SHP77 (cell line): Measurements from ENCODE around the gene GUCY2D.
"Not testable (repeated sequence)": the region's sequence is repeated elsewhere in the genome, so short reads cannot be mapped to it uniquely, and the experiment has no call there.

Experiments used
- DNase-seq, 2 experiments: peaks; one replicate each; lab custom pipeline; 2025; lab: John Stamatoyannopoulos, UW

GUCY2D gene

GRCh38 chr17:8044819-8045810 is 42.7 kb downstream of the GUCY2D start:
- DNase-seq: peak in 1 of 2 experiments; percentile 16

- DNase-seq: no peak
These were observed 44.0 kb downstream of the GUCY2D start for GRCh38 chr17:8046306-8046928.

- DNase-seq: no peak
These were observed 44.7 kb downstream of the GUCY2D start for GRCh38 chr17:8046929-8047768.

- DNase-seq: no peak
These were observed 45.3 kb downstream of the GUCY2D start for GRCh38 chr17:8047769-8048110.

- no peak for DNase-seq
These were observed 45.8 kb downstream of the GUCY2D start for GRCh38 chr17:8048236-8048635.

- no peak for DNase-seq
These were observed 46.3 kb downstream of the GUCY2D start for GRCh38 chr17:8048736-8049135.

GRCh38 chr17:8051831-8052230 is 49.4 kb downstream of the GUCY2D start:
- no peak for DNase-seq

- no peak for DNase-seq
These were observed 50.1 kb downstream of the GUCY2D start for GRCh38 chr17:8052256-8053252.

- no peak for DNase-seq
These were observed 51.2 kb downstream of the GUCY2D start for GRCh38 chr17:8053600-8053999.

- no peak for DNase-seq
These were observed 53.4 kb downstream of the GUCY2D start for GRCh38 chr17:8055851-8056231.

GRCh38 chr17:8056232-8056975 is 54.0 kb downstream of the GUCY2D start:
- peak in 1 of 2 experiments; percentile 20 for DNase-seq

- no peak for DNase-seq
These were observed 54.7 kb downstream of the GUCY2D start for GRCh38 chr17:8056976-8057625.

GRCh38 chr17:8057691-8058114 is 55.3 kb downstream of the GUCY2D start:
- DNase-seq: peak; percentile 90 to 95

GRCh38 chr17:8059131-8059530 is 56.7 kb downstream of the GUCY2D start:
- DNase-seq: peak; percentile 49 to 58

- peak; percentile 84 to 94 for DNase-seq
These were observed 57.9 kb downstream of the GUCY2D start for GRCh38 chr17:8060274-8060673.

GRCh38 chr17:8061851-8062250 is 59.4 kb downstream of the GUCY2D start:
- not testable (repeated sequence) for DNase-seq

GRCh38 chr17:8062435-8062806 is 60.0 kb downstream of the GUCY2D start:
- DNase-seq: no peak

- no peak for DNase-seq
These were observed 60.5 kb downstream of the GUCY2D start for GRCh38 chr17:8062807-8063483.
